Measurements from ENCODE around the gene C6orf15.

The C6orf15 gene

DNA sequence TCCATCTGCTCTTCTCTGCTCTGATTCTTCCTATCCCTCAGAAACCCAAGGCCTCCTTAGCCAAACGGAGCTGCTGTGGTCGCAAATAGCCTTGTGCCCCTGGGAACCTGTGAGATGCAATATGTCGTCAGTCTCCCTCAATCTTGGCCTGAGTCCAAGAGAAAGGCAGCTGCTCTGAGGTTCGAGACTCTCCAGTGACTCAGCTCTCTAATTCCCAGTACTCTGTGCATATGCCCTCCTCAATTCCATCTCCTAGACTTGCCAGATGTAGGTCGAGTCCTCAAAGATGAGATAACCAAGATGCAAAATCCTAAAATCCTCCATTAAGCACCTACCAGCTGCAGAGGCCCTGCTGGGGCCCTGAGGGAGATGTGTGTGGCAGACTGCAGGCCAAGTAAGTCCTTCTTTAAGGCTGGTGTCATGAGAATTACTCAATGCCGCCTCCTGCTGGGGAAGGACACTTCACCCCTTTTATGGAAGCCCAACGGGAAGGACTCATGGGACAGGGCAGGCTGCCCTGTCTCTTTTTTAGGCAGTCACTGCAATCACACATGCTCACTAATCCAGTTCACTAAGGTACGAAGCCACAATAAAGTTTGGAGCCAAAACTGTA, 28.5 kb downstream of the C6orf15 start:
- Histone ChIP-seq H3K79me2 (ENCODE audit: low read length) (no peaks in the 10 kb centered on the region), H3K27me3 (replicated peaks; ENCODE audit: insufficient read depth, low read length) (no peaks in the 10 kb centered on the region), H3K27ac (ENCODE audit: low read length) (no peak overlapping the region), H3K9me3 (replicated peaks; ENCODE audit: insufficient read depth, low read length) (no peaks in the 10 kb centered on the region), H3K9ac (ENCODE audit: low read length) (no peak overlapping the region), H4K20me1 (ENCODE audit: insufficient read depth, low read length) (no peaks in the 10 kb centered on the region), H3K4me3 (ENCODE audit: low read length) (no peak overlapping the region), H3K36me3 (replicated peaks; ENCODE audit: insufficient read depth, low read length) (no peaks in the 10 kb centered on the region), H2AFZ (ENCODE audit: low read length) (0 out of 2 replicates have a peak overlapping the region, but pooled peaks have one; percentile 15), H3K9me2 (replicated peaks; ENCODE audit: insufficient read depth, low read length) (no peaks in the 10 kb centered on the region), H3K4me1 (ENCODE audit: low read length) (no peaks in the 10 kb centered on the region), H3K4me2 (ENCODE audit: low read depth, low read length) (no peak overlapping the region), H3F3A (ENCODE audit: insufficient read depth, low read length) (no peaks in the 10 kb centered on the region)
- DNase-seq = no peak
- no peak for TF ChIP-seq EZH2phosphoT487 (IDR thresholded peaks at IDR 0.05; ENCODE audit: low read length)
- TF ChIP-seq, protein P1, sequence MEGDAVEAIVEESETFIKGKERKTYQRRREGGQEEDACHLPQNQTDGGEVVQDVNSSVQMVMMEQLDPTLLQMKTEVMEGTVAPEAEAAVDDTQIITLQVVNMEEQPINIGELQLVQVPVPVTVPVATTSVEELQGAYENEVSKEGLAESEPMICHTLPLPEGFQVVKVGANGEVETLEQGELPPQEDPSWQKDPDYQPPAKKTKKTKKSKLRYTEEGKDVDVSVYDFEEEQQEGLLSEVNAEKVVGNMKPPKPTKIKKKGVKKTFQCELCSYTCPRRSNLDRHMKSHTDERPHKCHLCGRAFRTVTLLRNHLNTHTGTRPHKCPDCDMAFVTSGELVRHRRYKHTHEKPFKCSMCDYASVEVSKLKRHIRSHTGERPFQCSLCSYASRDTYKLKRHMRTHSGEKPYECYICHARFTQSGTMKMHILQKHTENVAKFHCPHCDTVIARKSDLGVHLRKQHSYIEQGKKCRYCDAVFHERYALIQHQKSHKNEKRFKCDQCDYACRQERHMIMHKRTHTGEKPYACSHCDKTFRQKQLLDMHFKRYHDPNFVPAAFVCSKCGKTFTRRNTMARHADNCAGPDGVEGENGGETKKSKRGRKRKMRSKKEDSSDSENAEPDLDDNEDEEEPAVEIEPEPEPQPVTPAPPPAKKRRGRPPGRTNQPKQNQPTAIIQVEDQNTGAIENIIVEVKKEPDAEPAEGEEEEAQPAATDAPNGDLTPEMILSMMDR (IDR thresholded peaks at IDR 0.05; ENCODE audit: low read length) = peak; percentile 43
- TF ChIP-seq EZH2 (optimal IDR thresholded peaks at IDR 0.05; ENCODE audit: low read depth, low read length) = no peak

DNA sequence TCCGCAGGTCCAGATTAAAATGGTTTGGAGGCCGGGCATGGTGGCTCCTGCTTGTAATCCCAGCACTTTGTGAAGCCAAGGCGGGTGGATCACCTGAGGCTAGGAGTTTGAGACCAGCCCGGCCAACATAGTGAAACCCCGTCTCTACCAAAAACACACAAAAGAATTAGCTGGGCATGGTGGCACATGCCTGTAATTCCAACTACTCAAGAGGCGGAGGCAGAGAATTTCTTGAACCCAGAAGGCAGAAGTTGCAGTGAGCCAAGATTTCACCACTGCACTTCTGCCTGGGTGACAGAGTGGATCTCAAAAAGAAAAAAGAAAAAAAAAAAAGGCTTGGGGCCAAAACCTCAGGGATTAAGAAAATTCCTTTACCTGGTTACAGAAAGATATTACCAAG, 30.5 kb downstream of the C6orf15 start:
- Histone ChIP-seq H3K4me2 (ENCODE audit: low read depth, low read length) (no peak overlapping the region), H3K9me2 (replicated peaks; ENCODE audit: insufficient read depth, low read length) (no peaks in the 10 kb centered on the region), H3K9ac (ENCODE audit: low read length) (no peak overlapping the region), H3K27me3 (replicated peaks; ENCODE audit: insufficient read depth, low read length) (no peaks in the 10 kb centered on the region), H3K79me2 (ENCODE audit: low read length) (no peaks in the 10 kb centered on the region), H3K4me1 (ENCODE audit: low read length) (no peaks in the 10 kb centered on the region), H3K4me3 (ENCODE audit: low read length) (no peak overlapping the region), H2AFZ (ENCODE audit: low read length) (no peak overlapping the region), H3F3A (ENCODE audit: insufficient read depth, low read length) (no peaks in the 10 kb centered on the region), H4K20me1 (ENCODE audit: insufficient read depth, low read length) (no peaks in the 10 kb centered on the region), H3K27ac (ENCODE audit: low read length) (no peak overlapping the region), H3K36me3 (replicated peaks; ENCODE audit: insufficient read depth, low read length) (no peaks in the 10 kb centered on the region), H3K9me3 (replicated peaks; ENCODE audit: insufficient read depth, low read length) (no peaks in the 10 kb centered on the region)
- TF ChIP-seq EZH2 (optimal IDR thresholded peaks at IDR 0.05; ENCODE audit: low read depth, low read length) (no peak), EZH2phosphoT487 (IDR thresholded peaks at IDR 0.05; ENCODE audit: low read length) (no peak)
- TF ChIP-seq, protein P1 (IDR thresholded peaks at IDR 0.05; ENCODE audit: low read length) = no peak
- DNase-seq = no peak

DNA sequence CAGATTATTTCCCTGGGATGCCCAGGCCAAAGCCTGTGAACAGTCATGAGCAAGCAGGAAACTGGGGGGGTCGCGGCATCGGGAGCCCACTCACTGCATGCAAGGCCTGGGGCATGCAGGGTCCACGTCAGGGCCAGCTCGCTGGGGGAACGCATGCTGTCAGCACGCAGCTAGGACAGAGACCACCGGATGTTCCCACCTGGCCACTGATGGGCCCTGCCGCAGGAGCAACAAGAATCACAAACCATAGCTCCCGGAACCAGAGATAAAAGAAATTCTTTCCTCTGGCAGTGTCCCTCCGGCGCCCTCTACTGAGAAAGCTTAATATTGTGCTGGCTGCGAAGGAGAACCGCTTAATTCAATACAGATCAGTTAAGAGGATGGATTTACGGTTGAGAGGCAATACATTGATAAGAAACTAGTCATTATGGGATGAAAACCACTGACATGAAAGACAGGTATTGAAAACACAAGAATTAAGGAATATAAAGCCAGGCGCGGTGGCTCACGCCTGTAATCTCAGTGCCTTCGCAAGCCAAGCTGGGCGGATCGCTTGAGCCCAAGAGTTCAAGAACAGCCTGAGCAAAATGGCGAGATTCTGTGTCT, 32.6 kb downstream of the C6orf15 start:
- peak overlapping the region; percentile 75 for H2AFZ ChIP-seq (ENCODE audit: low read length)
- H3K9me3 ChIP-seq (replicated peaks; ENCODE audit: insufficient read depth, low read length) = no peaks in the 10 kb centered on the region
- H3K36me3 ChIP-seq (replicated peaks; ENCODE audit: insufficient read depth, low read length) = no peaks in the 10 kb centered on the region
- TF ChIP-seq, protein P1 (IDR thresholded peaks at IDR 0.05; ENCODE audit: low read length) = peak; percentile 83
- no peak for TF ChIP-seq EZH2 (optimal IDR thresholded peaks at IDR 0.05; ENCODE audit: low read depth, low read length)
- peak; percentile 70 for DNase-seq
- no peak overlapping the region for H3K9ac ChIP-seq (ENCODE audit: low read length)
- 0 out of 2 replicates have a peak overlapping the region, but pooled peaks have one; percentile 16 for H3K4me3 ChIP-seq (ENCODE audit: low read length)
- no peaks in the 10 kb centered on the region for H3K27me3 ChIP-seq (replicated peaks; ENCODE audit: insufficient read depth, low read length)
- no peak overlapping the region for H3K27ac ChIP-seq (ENCODE audit: low read length)
- H3K9me2 ChIP-seq (replicated peaks; ENCODE audit: insufficient read depth, low read length) = no peaks in the 10 kb centered on the region
- H3K79me2 ChIP-seq (ENCODE audit: low read length) = no peaks in the 10 kb centered on the region
- H3F3A ChIP-seq (ENCODE audit: insufficient read depth, low read length) = no peaks in the 10 kb centered on the region
- peak overlapping the region; percentile 63; the same call in 1 of the 2 replicates for H3K4me2 ChIP-seq (ENCODE audit: low read depth, low read length)
- H4K20me1 ChIP-seq (ENCODE audit: insufficient read depth, low read length) = no peaks in the 10 kb centered on the region
- H3K4me1 ChIP-seq (ENCODE audit: low read length) = no peaks in the 10 kb centered on the region

Measured in MM.1S (cell line).